ENCODE results near the gene RALY. TPM values are rescaled to one million over a fixed set of nuclear protein-coding genes. Genes with fewer than 3 reads are reported as not detected.

The RALY gene
- total and polyA plus RNA-seq, 2 donors (not counting 3 experiments of a cell fraction or from before 2014, with no cell fraction given): 142 to 146 TPM

DNA sequence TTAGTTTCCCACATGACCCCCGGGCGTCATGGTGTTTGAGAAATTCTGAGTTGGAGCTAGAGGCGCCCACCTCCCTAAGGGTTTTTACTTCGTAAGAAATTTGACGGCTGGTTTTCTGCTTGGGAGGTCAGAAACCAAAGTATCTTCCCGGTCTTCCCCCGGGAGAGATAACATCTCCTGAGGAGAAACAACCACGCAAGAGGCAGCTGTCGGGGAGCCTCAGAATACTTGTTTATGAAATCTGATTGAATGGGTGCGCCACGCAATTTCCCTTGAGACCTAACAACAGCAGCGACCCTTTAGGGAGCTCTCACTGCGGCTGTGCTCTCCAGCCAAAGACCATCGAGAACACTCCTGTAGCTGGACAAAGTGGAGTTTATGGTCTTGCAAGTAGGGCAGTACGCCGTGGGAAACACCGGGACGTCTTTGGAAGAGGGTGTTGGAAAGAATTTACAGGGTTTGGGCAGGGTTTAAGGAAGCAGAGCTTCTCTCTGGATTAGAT lies 118.9 kb downstream of the RALY start:
- Histone ChIP-seq H3K4me1 (ENCODE audit: control insufficient read depth, extremely low read depth, insufficient read depth, low read length) (peaks cover 23% of the 10 kb centered on the region), H2AFZ (ENCODE audit: low read depth, low read length) (peak overlapping the region; percentile 94), H3K27me3 (ENCODE audit: control insufficient read depth in 2 of 2, insufficient read depth in 2 of 2, low read length in 2 of 2) (no peaks in the 10 kb centered on the region), H3K9me3 (replicated peaks; ENCODE audit: control insufficient read depth, insufficient read depth, low read length) (no peaks in the 10 kb centered on the region), H3K27ac (ENCODE audit: insufficient read depth, low read depth, low read length) (peak overlapping the region; percentile 27), H3K36me3 (ENCODE audit: control insufficient read depth in 2 of 2, extremely low read depth in 1 of 2, insufficient read depth in 2 of 2, low read length in 2 of 2) (peaks cover 0 to 6% of the 10 kb centered on the region in 2 experiments), H3K9ac (replicated peaks; ENCODE audit: extremely low read depth, insufficient read depth, low read length) (peak overlapping the region; percentile 50), H4K20me1 (replicated peaks; ENCODE audit: control insufficient read depth, extremely low read depth, insufficient read depth, low read length) (peaks cover 10% of the 10 kb centered on the region), H3K4me3 (replicated peaks in 1 of 3; ENCODE audit: insufficient read depth in 1 of 3, low read depth in 1 of 3, low read length in 3 of 3) (peak overlapping the region; percentile 47 to 93 (median 72)), H3K9me1 (replicated peaks; ENCODE audit: control insufficient read depth, extremely low read depth, insufficient read depth, low read length) (no peaks in the 10 kb centered on the region), H3K79me2 (ENCODE audit: control insufficient read depth, insufficient read depth, low read length) (peaks cover 44% of the 10 kb centered on the region), H3K4me2 (ENCODE audit: insufficient read depth, low read length) (peak overlapping the region; percentile 92)
- intact Hi-C loops (cut with micrococcal nuclease): loop anchor here (1.0 to 2.0 kb wide), 2 partner anchors 16 to 119 kb away; partner anchors contain the start of gene RALY
- POLR2A ChIA-PET: interaction anchor here (0.6 to 1.8 kb wide), 12 partner anchors 8 to 302 kb away, joined by 3 to 13 read pairs (median 4); partner anchors contain the start of genes CHMP4B and RALY
- DNase-seq (ENCODE audit: low read depth, low spot score) (peak; percentile 76), FAIRE-seq (no peak)
- dilution Hi-C loops (cut with MboI; ENCODE audit: extremely low pct_ligation_motif_present, low sequenced_read_pairs): no loop called here
- TF ChIP-seq, protein P1, sequence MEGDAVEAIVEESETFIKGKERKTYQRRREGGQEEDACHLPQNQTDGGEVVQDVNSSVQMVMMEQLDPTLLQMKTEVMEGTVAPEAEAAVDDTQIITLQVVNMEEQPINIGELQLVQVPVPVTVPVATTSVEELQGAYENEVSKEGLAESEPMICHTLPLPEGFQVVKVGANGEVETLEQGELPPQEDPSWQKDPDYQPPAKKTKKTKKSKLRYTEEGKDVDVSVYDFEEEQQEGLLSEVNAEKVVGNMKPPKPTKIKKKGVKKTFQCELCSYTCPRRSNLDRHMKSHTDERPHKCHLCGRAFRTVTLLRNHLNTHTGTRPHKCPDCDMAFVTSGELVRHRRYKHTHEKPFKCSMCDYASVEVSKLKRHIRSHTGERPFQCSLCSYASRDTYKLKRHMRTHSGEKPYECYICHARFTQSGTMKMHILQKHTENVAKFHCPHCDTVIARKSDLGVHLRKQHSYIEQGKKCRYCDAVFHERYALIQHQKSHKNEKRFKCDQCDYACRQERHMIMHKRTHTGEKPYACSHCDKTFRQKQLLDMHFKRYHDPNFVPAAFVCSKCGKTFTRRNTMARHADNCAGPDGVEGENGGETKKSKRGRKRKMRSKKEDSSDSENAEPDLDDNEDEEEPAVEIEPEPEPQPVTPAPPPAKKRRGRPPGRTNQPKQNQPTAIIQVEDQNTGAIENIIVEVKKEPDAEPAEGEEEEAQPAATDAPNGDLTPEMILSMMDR (IDR thresholded peaks at IDR 0.05; ENCODE audit: extremely low read depth in 1 of 2, insufficient read depth in 1 of 2, low read depth in 1 of 2, low read length in 2 of 2): no peak
- peak; percentile 35 for TF ChIP-seq GATA2 (IDR thresholded peaks at IDR 0.05; ENCODE audit: insufficient read depth, insufficient read length, low read depth, low read length)
- BruUV-seq (replicated peaks): TSS peak; percentile 71
- CTCF ChIA-PET: interaction anchor here (0.9 to 2.3 kb wide), 9 partner anchors 9 to 323 kb away, joined by 3 to 15 read pairs (median 5); no protein-coding TSS in a partner anchor

DNA sequence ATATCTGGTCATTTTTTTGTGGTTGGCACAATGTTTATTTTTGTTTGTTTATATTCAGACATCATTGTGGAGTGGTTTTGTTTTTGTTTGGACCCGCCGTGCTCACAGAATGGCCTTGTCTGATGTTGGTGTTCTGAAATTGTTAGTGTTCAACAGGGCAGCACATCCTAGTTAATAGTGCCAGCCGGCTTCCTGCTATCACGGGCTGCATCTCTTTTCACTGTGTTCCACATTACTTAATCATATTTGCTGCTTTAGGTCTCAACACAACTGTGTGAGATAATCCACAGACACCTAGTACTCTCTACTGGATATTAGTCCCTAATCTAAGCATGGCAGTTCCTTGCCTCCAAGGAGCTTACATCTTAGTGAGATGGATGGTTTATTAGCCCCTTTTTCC lies 121.1 kb downstream of the RALY start:
- DNase-seq (ENCODE audit: low read depth, low spot score) (no peak), FAIRE-seq (no peak)
- Histone ChIP-seq H3K27ac (ENCODE audit: insufficient read depth, low read depth, low read length) (no peak overlapping the region), H3K4me1 (ENCODE audit: control insufficient read depth, extremely low read depth, insufficient read depth, low read length) (peaks cover 7% of the 10 kb centered on the region), H3K4me2 (ENCODE audit: insufficient read depth, low read length) (no peak overlapping the region), H3K9me1 (replicated peaks; ENCODE audit: control insufficient read depth, extremely low read depth, insufficient read depth, low read length) (no peaks in the 10 kb centered on the region), H4K20me1 (replicated peaks; ENCODE audit: control insufficient read depth, extremely low read depth, insufficient read depth, low read length) (peaks cover 7% of the 10 kb centered on the region), H3K9ac (replicated peaks; ENCODE audit: extremely low read depth, insufficient read depth, low read length) (no peak overlapping the region), H3K79me2 (ENCODE audit: control insufficient read depth, insufficient read depth, low read length) (peaks cover 22% of the 10 kb centered on the region), H3K27me3 (ENCODE audit: control insufficient read depth in 2 of 2, insufficient read depth in 2 of 2, low read length in 2 of 2) (peaks cover 0 to 5% of the 10 kb centered on the region in 2 experiments), H2AFZ (ENCODE audit: low read depth, low read length) (no peak overlapping the region), H3K4me3 (replicated peaks in 1 of 3; ENCODE audit: insufficient read depth in 1 of 3, low read depth in 1 of 3, low read length in 3 of 3) (no peak overlapping the region), H3K9me3 (replicated peaks; ENCODE audit: control insufficient read depth, insufficient read depth, low read length) (no peaks in the 10 kb centered on the region), H3K36me3 (ENCODE audit: control insufficient read depth in 2 of 2, extremely low read depth in 1 of 2, insufficient read depth in 2 of 2, low read length in 2 of 2) (no peaks in the 10 kb centered on the region)
- intact Hi-C loops (cut with micrococcal nuclease): no loop called here
- no TSS peak for BruUV-seq (replicated peaks)
- dilution Hi-C loops (cut with MboI; ENCODE audit: extremely low pct_ligation_motif_present, low sequenced_read_pairs): no loop called here
- ChIA-PET POLR2A (no interaction called here), CTCF (no interaction called here)
- TF ChIP-seq FOS (IDR thresholded peaks at IDR 0.05; ENCODE audit: borderline replicate concordance, insufficient read depth, low read length) (no peak), POLR2A (IDR thresholded peaks at IDR 0.05; ENCODE audit: low read depth, low read length) (no peak), POLR2AphosphoS5 (IDR thresholded peaks at IDR 0.05; ENCODE audit: insufficient read depth, low read depth, low read length) (no peak), MYC (IDR thresholded peaks at IDR 0.05; ENCODE audit: low read depth, low read length) (no peak), JUN (IDR thresholded peaks at IDR 0.05; ENCODE audit: borderline replicate concordance, insufficient read depth, insufficient read length, low read depth) (no peak), EZH2 (IDR thresholded peaks at IDR 0.05; ENCODE audit: borderline replicate concordance, low read depth, low read length, severe bottlenecking) (no peak), GATA2 (IDR thresholded peaks at IDR 0.05; ENCODE audit: insufficient read depth, insufficient read length, low read depth, low read length) (no peak)
- TF ChIP-seq, protein P1 (IDR thresholded peaks at IDR 0.05; ENCODE audit: extremely low read depth in 1 of 2, insufficient read depth in 1 of 2, low read depth in 1 of 2, low read length in 2 of 2): no peak
- TF ChIP-seq, protein P2, sequence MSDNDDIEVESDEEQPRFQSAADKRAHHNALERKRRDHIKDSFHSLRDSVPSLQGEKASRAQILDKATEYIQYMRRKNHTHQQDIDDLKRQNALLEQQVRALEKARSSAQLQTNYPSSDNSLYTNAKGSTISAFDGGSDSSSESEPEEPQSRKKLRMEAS (IDR thresholded peaks at IDR 0.05; ENCODE audit: insufficient read depth, insufficient read length): no peak

Measured in endothelial cell of umbilical vein (primary cell).